IMR-90 (cell line): ENCODE results near the gene CLDN25. TPM values are rescaled to one million over a fixed set of nuclear protein-coding genes. Genes with fewer than 3 reads are reported as not detected.

ENCODE experiments used
- ATAC-seq: fragments of 200-7000 bp; cut with Tn5 transposase; 2 replicates; pipeline ENCODE4 v1.9.1; 2020; ENCODE audit warnings: low read depth, mild to moderate bottlenecking, moderate library complexity
- BruUV-seq: library from RNA; stranded (reverse); fragments of 400-500 nt; replicated peaks from 2 replicates; lab custom pipeline; 2021; lab: Mats Ljungman, UMichigan
- CTCF ChIA-PET: fragments of 300-600 bp; formaldehyde crosslinking; extraction: SDS; loops from one replicate; lab custom pipeline; 2021; ENCODE audit warnings: antibody characterized with exemption; lab: Yijun Ruan, JAX
- POLR2A ChIA-PET: fragments of 300-600 bp; sonication (Branson Sonifier 250); formaldehyde crosslinking; loops from one replicate; lab custom pipeline; 2022; ENCODE audit warnings: antibody characterized with exemption; ENCODE audit not compliant: unreplicated experiment; lab: Charles Lee
- DNase-seq: peaks from one replicate; pipeline ENCODE4 v3.0.0; 2013
- H2AFZ ChIP-seq: replicated peaks from 2 replicates; pipeline ENCODE3; 2013; ENCODE audit warnings: low read length, mild to moderate bottlenecking; ENCODE audit not compliant: poor library complexity
- H2AK5ac ChIP-seq: 2 replicates; pipeline ENCODE4 v1.6.1; 2013; ENCODE audit warnings: low read depth, low read length, inconsistent platforms
- H2AK9ac ChIP-seq: replicated peaks from 2 replicates; pipeline ENCODE3; 2013; ENCODE audit warnings: mild to moderate bottlenecking, low read depth, low read length, moderate library complexity; ENCODE audit not compliant: poor library complexity
- H2BK120ac ChIP-seq: 2 replicates; pipeline ENCODE4 v1.6.1; 2013; ENCODE audit warnings: low read depth, low read length, inconsistent platforms
- H2BK15ac ChIP-seq: 3 replicates; pipeline ENCODE4 v1.6.1; 2013; ENCODE audit warnings: low read depth, low read length, inconsistent platforms
- H2BK20ac ChIP-seq: 2 replicates; pipeline ENCODE4 v1.6.1; 2013; ENCODE audit warnings: low read depth, mild to moderate bottlenecking, inconsistent platforms, low read length, moderate library complexity
- H2BK5ac ChIP-seq: 2 replicates; pipeline ENCODE4 v1.6.1; 2013; ENCODE audit warnings: mild to moderate bottlenecking, low read depth, low read length, inconsistent platforms; ENCODE audit not compliant: poor library complexity, severe bottlenecking
- H3K14ac ChIP-seq: replicated peaks from 2 replicates; pipeline ENCODE4 v1.6.1; 2013; ENCODE audit warnings: low read depth, low read length, inconsistent platforms
- H3K18ac ChIP-seq: 2 replicates; pipeline ENCODE4 v1.6.1; 2013; ENCODE audit warnings: low read depth, low read length, control low read depth
- H3K23ac ChIP-seq: 2 replicates; pipeline ENCODE4 v1.6.1; 2013; ENCODE audit warnings: low read depth, low read length, inconsistent platforms
- H3K27ac ChIP-seq: 2 replicates; pipeline ENCODE4 v1.5.1; 2013; ENCODE audit warnings: mild to moderate bottlenecking, control low read depth, low read length; ENCODE audit not compliant: insufficient read depth
- H3K27me3 ChIP-seq: 2 replicates; pipeline ENCODE4 v1.6.1; 2013; ENCODE audit warnings: low read length; ENCODE audit not compliant: control insufficient read depth, insufficient read depth
- H3K36me3 ChIP-seq: 2 replicates; pipeline ENCODE4 v1.6.1; 2013; ENCODE audit warnings: low read length, mixed read lengths; ENCODE audit not compliant: control insufficient read depth, insufficient read depth
- H3K4ac ChIP-seq: 2 replicates; pipeline ENCODE4 v1.6.1; 2013; ENCODE audit warnings: low read depth, low read length, inconsistent platforms
- H3K4me1 ChIP-seq: 2 replicates; pipeline ENCODE4 v1.6.1; 2013; ENCODE audit warnings: low read length, mixed read lengths; ENCODE audit not compliant: control insufficient read depth, insufficient read depth
- H3K4me2 ChIP-seq: 2 replicates; pipeline ENCODE4 v1.6.1; 2013; ENCODE audit warnings: low read depth, mild to moderate bottlenecking, control low read depth, low read length, moderate library complexity
- H3K4me3 ChIP-seq: 2 replicates; pipeline ENCODE4 v1.5.1; 2013; ENCODE audit warnings: low read depth, mild to moderate bottlenecking, control low read depth, low read length, moderate library complexity; ENCODE audit not compliant: insufficient read depth
- H3K56ac ChIP-seq: 2 replicates; pipeline ENCODE4 v1.6.1; 2013; ENCODE audit warnings: low read length, inconsistent platforms; ENCODE audit not compliant: insufficient read depth; ENCODE audit errors: extremely low read depth
- H3K79me1 ChIP-seq, 2 experiments: 2 replicates each; pipeline ENCODE4 v1.6.1; 2013; ENCODE audit warnings: low read length in 2 of 2, inconsistent platforms in 1 of 2, low read depth in 1 of 2
- H3K9ac ChIP-seq: 2 replicates; pipeline ENCODE4 v1.6.1; 2013; ENCODE audit warnings: low read depth, low read length, control low read depth
- H3K9me1 ChIP-seq: 2 replicates; pipeline ENCODE4 v1.6.1; 2013; ENCODE audit warnings: low read length, inconsistent platforms; ENCODE audit not compliant: insufficient read depth
- H3K9me3 ChIP-seq: 2 replicates; pipeline ENCODE4 v1.6.1; 2013; ENCODE audit warnings: low read length; ENCODE audit not compliant: control insufficient read depth, insufficient read depth
- H4K20me1 ChIP-seq: 2 replicates; pipeline ENCODE4 v1.6.1; 2013; ENCODE audit warnings: low read length, inconsistent platforms; ENCODE audit not compliant: insufficient read depth
- H4K5ac ChIP-seq: 2 replicates; pipeline ENCODE4 v1.6.1; 2013; ENCODE audit warnings: mild to moderate bottlenecking, low read depth, low read length, control low read depth
- H4K8ac ChIP-seq, 2 experiments: 2 replicates each; pipeline ENCODE4 v1.6.1; 2013; ENCODE audit warnings: low read depth in 2 of 2, low read length in 2 of 2, control low read depth in 1 of 2, inconsistent platforms in 1 of 2
- H4K91ac ChIP-seq: 2 replicates; pipeline ENCODE4 v1.6.1; 2013; ENCODE audit warnings: low read depth, low read length, inconsistent platforms; ENCODE audit not compliant: insufficient read depth
- MAZ ChIP-seq: IDR thresholded peaks from 2 replicates; pipeline ENCODE4 v1.6.1; 2012; ENCODE audit warnings: low read depth, mild to moderate bottlenecking, low read length, improper control_type of control experiment, moderate library complexity, borderline replicate concordance
- WGBS, 2 experiments: methylation state at CpG; one replicate each; pipeline versions ENCODE4 v1.1.5 to v1.1.7; 2013; ENCODE audit warnings: missing lambda C conversion rate in 2 of 2; ENCODE audit not compliant: insufficient read length in 1 of 2; ENCODE audit errors: extremely low coverage in 2 of 2; 5-methylcytosine and 5-hydroxymethylcytosine counted together
- dilution Hi-C: fragments of 300-500 bp; cut with HindIII; formaldehyde crosslinking; loops from one replicate; pipeline ENCODE4 v1.14.3; 2018; ENCODE audit warnings: low sequenced_read_pairs; ENCODE audit not compliant: unreplicated experiment
- in situ Hi-C: fragments of 300-500 bp; cut with MboI; formaldehyde crosslinking; loops from 3 replicates; pipeline ENCODE4 v1.14.3; 2019; ENCODE audit warnings: low sequenced_read_pairs, inconsistent platforms, mixed read lengths
- intact Hi-C: fragments of 100-400 bp; cut with micrococcal nuclease; formaldehyde crosslinking; loops from 2 replicates; pipeline ENCODE4 v1.10.0; 2022
- polyA plus RNA-seq, 3 experiments: library from polyadenylated mRNA; depleted of rRNA; stranded (reverse); fragments of >200 nt; gene quantifications; 2 replicates each; pipeline ENCODE4 v1.2.3, GENCODE V29; 2012; ENCODE audit warnings: low replicate concordance in 1 of 3
- total RNA-seq: library from RNA; depleted of rRNA; stranded (reverse); fragments of >200 nt; gene quantifications from 2 replicates; pipeline ENCODE4 v1.2.3, GENCODE V29; 2012

Gene CLDN25
- total and polyA plus RNA-seq, 2 of the 4 experiments (the other 2 are of a cell fraction), result not detected

- H3K4ac ChIP-seq, result no peak overlapping the region
- H3K27me3 ChIP-seq, result no peaks in the 10 kb centered on the region
- DNase-seq (no peak), ATAC-seq (no peak)
- H2AK5ac ChIP-seq, result no peak overlapping the region
- peaks cover 8% of the 10 kb centered on the region for H3K36me3 ChIP-seq
- H2BK120ac ChIP-seq, result no peak overlapping the region
- no peaks in the 10 kb centered on the region for H3K79me1 ChIP-seq
- H2BK20ac ChIP-seq, result no peak overlapping the region
- no TSS peak for BruUV-seq
- no peak overlapping the region for H3K18ac ChIP-seq
- in situ Hi-C loops, result no loop called here
- no peak overlapping the region for H3K23ac ChIP-seq
- no peak for TF ChIP-seq MAZ
- H2AFZ ChIP-seq, result no peak overlapping the region
- no peak overlapping the region for H3K4me2 ChIP-seq
- dilution Hi-C loops, result no loop called here
- intact Hi-C loops, result no loop called here
- no peak overlapping the region for H3K14ac ChIP-seq
- CTCF ChIA-PET, result no interaction called here
- no peak overlapping the region for H4K8ac ChIP-seq
- H4K20me1 ChIP-seq, result no peaks in the 10 kb centered on the region
- H3K9ac ChIP-seq, result no peak overlapping the region
- no peak overlapping the region for H3K27ac ChIP-seq
- peaks cover 2% of the 10 kb centered on the region; the same call in 1 of the 2 replicates for H3K9me1 ChIP-seq
- H2BK15ac ChIP-seq, result no peak overlapping the region
- no peak overlapping the region for H3K4me3 ChIP-seq
- WGBS, 2 experiments, result no CpG with 5 or more reads among the region's 1 CpG
- POLR2A ChIA-PET, result no interaction called here
- no peak overlapping the region for H3K56ac ChIP-seq
- H2BK5ac ChIP-seq, result no peak overlapping the region
- H4K5ac ChIP-seq, result no peak overlapping the region
- H2AK9ac ChIP-seq, result no peak overlapping the region
- H3K4me1 ChIP-seq, result peaks cover 2% of the 10 kb centered on the region; the same call in 1 of the 2 replicates
- H3K9me3 ChIP-seq, result no peaks in the 10 kb centered on the region
- H4K91ac ChIP-seq, result no peak overlapping the region
These were observed 48.6 kb downstream of the CLDN25 start for GRCh38 chr11:113828191-113828590.
